IPS DF 4.7 (cell line): ENCODE data around the gene WDR1.

Experiments used
- DNase-seq: peaks from one replicate; pipeline ENCODE4 v3.0.0-alpha.2; 2013; ENCODE audit warnings: low spot score; ENCODE audit errors: extremely low read depth

The WDR1 gene

GRCh38 chr4:10072420-10073017 is 44.1 kb downstream of the WDR1 start:
- no peak for DNase-seq

DNA sequence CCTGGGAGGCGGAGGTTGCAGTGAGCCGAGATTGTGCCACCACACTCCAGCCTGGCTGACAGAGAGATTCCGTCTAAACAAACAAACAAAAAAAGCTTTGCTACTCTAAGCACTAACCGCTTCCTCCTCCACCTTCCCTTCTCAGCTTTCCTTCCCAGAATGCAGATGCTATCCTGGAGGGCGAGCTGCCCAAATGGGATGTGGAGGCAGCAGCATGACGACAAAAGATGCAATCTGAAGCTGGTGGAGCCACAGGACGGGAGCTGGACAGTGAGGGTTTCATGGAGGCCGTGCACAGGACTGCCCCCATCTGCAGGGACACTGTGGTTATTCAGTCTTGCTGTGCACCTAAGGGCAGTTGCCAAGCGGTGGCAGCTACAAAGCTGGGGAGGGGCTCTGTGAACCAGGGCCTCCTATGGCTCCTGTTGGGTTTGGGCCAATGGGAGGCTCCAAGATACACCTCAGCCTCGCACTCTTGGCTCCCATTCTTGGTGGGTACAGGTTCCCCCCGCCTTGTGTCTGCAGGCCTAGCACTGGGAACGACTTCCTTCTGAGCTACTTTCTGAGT is 47.4 kb downstream of the WDR1 start:
- DNase-seq = no peak

DNA sequence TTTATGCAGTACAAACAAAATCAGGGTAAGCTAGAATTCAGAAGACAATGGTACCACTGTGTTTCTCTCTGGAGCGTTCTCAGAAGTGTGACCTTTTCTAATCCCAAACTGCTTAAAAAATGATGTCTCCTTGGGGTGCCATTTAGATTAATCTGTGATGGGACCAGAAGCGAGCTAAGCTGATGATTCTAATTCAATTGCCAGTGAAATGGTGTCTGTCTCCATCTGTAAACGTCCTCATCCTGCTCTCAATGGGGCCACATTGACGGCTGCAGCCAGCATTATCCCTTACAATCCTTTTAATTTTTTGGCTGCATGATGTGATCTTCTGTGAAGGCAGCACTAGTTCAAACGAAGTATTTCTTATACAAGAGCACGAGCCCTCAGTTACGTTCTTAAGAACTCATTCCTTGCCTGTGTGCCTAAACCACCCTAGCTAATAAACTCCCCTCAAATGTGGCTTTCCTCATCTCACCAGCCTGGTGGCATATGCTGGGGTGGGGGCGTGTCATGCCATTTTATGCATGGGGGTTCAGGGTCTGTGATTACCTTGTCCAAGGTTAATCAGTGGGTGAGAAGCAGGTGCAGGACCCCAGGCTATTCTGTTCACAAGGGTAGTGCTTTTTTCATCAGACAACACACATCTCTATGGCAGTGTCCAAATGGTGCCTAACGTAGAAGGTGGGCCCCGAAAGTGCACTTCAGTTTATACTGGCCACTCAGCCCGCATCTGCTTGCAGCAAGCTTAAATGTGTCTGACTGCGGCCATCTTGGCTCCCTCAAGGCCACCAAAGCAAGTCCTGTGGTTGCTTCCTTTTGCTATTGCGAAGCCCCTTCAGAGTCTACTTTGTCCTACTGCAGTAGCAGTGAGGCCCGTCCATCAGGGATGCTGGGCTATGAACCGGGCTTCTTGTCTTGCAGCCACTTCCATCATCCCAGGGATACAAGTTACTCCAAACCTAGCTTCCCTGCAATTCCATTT is 49.6 kb downstream of the WDR1 start:
- no peak for DNase-seq

GRCh38 chr4:10066206-10066605 is 50.4 kb downstream of the WDR1 start:
- no peak for DNase-seq

- DNase-seq = peak; percentile 44
Measured at GRCh38 chr4:10063544-10064300, 52.9 kb downstream of the WDR1 start.

- DNase-seq = no peak
Measured at GRCh38 chr4:10061650-10062415, 54.8 kb downstream of the WDR1 start.

- DNase-seq = no peak
Measured at GRCh38 chr4:10058371-10058770, 58.2 kb downstream of the WDR1 start.

GRCh38 chr4:10057023-10057395 is 59.6 kb downstream of the WDR1 start:
- no peak for DNase-seq

- no peak for DNase-seq
Measured at GRCh38 chr4:10056334-10057022, 60.1 kb downstream of the WDR1 start.

DNA sequence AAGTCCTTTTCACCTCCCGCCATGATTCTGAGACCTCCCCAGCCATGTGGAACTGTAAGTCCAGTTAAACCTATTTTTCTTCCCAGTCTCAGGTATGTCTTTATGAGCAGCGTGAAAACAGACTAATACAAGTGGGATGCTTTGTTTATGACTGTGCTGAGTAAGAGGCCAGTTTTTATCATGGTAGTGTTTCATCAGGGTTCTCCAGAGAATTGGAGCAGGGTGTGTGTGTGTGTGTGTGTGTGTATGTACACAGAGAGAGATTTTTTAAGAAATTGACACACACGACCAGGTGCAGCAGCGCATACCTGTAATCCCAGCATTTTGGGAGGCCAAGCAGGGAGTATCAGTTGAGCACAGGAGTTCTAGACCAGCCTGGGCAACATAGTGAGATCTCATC is 60.7 kb downstream of the WDR1 start:
- DNase-seq = no peak

DNA sequence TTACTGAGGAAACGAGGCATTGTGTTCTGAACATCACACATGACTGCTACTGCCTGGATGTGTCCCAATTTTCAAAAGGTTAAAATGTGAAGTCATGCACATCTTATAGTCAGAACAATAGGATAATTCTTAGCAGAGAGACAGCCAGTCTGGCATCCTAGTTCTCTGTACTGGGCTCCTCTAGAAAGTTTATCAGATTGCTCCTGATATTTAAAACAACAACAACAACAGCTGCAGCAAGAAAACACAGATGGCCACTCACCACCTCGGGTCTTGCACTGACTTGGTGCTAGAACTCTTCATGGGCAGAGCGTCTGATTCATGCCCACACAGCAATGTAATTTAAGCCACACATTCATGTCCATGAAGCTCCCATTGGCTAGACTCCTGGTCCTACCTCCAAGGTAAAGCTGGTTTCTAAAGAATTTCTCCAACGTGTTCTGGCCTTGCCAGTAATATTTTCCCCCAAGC is 62.0 kb downstream of the WDR1 start:
- no peak for DNase-seq

DNA sequence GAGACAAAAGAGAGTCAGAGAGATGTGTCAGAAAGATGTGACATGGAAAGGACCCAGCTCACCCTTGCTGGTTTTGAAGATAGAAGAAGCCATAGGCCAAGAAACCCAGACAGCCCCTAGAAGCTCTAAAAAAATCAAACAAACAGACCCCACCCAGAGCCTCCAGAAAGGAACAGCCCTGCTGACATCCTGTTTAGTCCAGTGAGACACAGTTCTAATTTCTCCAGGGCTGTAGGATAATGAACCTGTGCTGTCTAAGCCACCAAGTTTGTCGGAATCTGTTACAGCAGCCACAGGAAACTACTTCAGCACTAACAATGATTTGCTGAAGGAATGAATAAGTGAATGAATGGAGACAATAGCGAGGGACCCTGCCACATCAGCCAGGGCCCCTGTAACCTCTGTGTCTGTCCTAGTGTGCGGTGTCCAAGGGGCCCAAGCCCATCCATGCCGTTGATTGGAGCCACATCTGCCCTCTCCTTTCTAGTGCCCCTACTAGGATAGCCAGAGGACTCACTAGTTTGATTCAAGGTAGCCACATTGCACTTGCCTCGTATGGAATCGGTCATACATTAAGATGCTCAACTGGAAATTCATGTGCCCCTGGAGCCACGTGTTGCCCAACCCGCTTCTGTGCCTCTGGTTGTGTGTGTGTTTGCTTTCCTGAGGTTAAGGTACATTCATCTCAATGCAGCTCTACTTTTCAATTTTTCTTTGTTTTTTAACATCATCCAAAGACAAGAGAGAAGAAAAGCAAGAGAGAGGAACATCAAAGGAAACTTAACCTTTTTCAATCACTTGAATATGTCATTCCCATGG is 62.8 kb downstream of the WDR1 start:
- no peak for DNase-seq

DNA sequence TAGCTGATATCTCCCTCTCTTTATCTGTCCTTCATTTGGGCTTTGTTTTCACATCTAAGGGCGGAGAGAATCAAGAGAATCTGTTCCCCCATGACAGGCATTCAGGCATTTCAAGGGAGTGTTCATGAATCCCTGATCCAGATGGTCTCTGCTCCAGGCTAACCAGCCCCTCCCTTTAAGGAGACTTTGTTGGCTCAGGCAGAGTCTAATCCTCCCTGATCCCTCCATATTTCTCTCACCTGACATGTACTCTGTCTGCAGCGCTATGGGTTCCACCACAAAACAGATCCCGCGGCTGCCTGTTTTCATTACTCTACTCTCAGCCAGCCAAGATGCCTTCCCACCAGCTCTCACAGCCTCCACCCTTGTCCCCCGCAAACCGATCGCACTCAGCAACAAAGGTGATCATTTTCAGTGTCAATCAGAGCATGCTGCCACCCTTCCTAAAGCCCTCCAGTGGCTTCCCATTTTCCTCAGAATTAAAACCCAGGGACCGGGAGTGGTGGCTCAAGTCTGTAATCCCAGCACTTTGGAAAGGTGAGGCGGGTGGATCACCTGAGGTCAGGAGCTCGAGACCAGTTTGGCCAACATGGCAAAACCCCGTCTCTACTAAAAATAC is 65.0 kb downstream of the WDR1 start:
- DNase-seq = no peak

DNA sequence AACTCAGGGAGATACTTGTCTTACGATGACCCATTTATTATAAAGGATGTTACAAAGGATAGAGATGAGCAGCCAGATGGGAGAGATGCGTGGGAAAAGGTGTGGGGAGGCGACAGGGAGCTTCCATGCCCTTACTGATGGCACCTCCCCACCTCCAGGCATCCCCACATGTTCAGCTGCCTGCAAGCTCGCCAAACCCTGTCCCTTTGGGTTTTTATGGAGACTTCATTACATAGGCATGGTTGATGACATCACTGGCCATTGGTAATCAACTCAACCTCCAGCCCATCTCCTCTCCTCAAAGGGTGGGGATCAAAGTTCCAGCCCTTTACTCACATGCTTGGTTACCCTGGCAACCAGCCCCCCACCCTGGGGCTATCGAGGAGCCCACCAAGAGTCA is 65.9 kb downstream of the WDR1 start:
- DNase-seq = no peak

DNA sequence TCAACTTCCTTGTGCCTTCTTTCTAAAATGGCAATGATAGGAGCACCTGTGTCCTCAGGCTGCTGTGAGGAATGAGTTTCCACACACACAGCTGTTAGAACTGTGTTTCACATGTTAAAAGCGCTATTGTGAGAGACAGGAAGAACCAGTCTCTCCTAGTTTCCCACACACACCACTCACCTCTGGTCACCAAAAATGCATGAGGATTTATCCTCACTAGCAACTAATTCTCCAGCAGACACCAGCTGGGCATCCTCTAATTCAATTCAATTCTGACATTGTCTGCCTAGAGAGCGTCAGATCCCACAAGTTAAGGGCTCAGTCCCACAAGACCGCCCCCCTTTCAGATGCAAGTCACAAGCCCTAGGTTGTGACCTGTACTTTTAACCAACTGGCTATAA is 66.3 kb downstream of the WDR1 start:
- DNase-seq = no peak

DNA sequence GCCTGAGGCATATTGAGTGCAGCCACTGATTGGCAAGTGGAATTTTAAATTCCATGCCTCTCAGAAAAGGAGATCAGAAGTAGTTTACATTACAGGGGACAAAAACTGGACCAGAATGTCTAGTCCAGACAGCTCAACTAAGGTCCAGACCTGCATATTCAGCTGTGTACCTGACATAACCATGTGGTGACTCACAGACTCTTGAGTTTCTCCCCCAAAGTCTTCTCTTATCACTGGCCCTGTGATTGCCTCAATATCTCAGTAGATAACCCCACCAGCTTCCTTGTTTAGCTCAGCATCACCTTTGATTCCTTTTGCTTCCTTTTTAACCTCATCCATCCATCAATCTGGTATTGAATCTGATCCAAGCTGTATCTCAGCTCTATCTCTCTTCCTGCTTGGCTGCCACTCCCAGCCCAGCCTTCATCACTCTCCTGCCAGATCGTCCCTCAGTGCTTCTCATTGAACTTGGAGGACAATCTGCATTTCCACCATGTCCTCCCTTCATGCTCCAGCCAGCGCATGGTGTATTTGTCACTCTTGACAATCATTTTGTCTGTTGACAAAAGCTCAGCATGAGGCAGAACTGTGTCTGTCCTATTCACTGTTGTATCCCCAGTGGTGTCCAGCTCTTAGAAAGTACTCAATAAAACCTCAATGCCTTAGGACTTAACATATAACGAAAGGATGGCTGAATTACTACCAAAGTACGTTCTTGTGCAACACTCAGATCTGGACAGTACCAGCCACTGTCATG is 67.5 kb downstream of the WDR1 start:
- DNase-seq = no peak

- DNase-seq = no peak
Measured at GRCh38 chr4:10047967-10048366, 68.6 kb downstream of the WDR1 start.

DNA sequence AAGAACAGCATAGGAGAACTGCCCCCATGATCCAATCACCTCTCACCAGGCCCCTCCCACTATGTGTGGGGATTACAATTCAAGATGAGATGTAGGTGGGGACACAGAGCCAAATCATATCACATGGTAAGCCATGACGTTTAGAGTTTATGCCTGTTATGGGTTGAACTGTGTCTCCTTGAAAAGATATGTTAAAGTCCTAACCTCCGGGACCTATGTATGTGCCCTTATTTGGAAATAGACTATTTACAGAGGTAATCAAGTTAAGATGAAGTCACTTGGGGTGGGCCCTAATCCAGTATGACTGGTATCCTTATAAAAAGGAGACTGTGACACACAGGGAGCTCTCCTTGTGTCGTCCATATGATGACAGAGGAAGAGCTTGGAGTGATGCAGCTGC is 70.1 kb downstream of the WDR1 start:
- no peak for DNase-seq
